ENCODE data around the gene ATR.
"Not testable (repeated sequence)": the region's sequence is repeated elsewhere in the genome, so short reads cannot be mapped to it uniquely, and the experiment has no call there.

The ATR gene

DNA sequence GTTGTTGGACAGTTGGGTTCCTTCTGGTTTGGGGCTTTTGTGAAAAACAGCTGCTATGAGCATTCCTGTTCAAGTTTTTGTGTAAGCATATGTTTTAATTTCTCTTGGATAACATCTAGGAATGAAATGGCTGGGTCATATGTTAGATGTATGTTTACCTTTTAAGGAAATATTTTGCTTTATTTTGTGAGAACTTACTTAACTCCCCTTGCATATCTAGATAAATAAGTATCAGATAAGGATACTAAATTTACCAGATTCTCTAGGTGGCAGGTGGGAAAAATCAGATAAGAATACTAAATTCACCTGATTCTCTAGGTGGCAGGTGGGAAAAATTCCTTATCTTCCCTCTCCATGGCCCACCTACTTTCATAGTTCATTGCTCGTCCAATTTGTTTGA is 16.6 kb upstream of the ATR start:
- no peak for DNase-seq (ENCODE audit: low read depth in 2 of 2)

DNA sequence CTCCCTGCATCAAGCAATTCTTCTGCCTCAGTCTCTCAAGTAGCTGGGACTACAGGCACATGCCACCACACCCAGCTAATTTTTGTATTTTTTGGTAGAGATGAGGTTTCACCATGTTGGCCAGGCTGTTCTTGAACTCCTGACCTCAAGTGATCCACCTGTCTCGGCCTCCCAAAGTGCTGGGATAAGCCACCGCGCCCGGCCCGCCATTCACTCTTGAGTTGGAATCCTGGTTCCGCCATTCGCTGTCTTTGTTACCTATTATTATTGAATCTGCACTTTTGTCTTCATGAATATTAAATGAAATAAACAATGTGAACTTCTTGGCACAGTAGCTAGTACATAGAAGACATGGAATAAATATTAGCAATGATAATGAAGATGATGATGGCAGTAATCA is 13.7 kb upstream of the ATR start:
- DNase-seq (ENCODE audit: low read depth in 2 of 2), result not testable (repeated sequence)

- no peak for DNase-seq (ENCODE audit: low read depth in 2 of 2)
These were observed 10.2 kb upstream of the ATR start for GRCh38 chr3:142588703-142589102.

DNA sequence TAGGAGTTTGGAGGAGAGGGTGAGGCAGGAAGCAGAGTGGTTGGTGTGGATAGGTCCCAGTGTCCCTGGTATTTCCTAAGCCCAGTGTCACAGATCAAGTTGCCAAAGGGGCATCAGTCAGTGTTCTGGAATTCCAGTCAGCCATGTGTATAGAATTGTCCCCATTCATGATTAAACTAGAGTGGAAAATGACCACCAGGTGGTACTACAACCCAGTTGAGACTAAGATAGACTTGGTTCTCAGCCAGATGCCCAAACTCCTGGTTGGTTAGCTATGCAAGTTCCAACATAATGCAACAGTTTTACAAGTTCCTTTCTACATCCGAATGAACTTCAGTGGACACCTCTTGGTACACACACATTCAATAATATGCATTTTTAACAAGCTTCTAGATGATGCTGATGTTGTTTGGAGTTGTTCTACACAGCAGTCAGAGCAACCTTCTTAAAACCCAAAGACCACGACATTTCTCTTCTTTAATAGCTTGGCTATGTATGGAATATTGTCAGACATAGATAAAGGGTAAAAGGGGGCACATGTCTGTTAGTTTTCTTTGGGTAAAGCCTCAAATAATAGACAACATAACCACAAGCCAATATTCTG is 8.4 kb upstream of the ATR start:
- DNase-seq (ENCODE audit: low read depth in 2 of 2), result no peak

- not testable (repeated sequence) for DNase-seq (ENCODE audit: low read depth in 2 of 2)
These were observed 2.5 kb upstream of the ATR start for GRCh38 chr3:142581070-142581469.

DNA sequence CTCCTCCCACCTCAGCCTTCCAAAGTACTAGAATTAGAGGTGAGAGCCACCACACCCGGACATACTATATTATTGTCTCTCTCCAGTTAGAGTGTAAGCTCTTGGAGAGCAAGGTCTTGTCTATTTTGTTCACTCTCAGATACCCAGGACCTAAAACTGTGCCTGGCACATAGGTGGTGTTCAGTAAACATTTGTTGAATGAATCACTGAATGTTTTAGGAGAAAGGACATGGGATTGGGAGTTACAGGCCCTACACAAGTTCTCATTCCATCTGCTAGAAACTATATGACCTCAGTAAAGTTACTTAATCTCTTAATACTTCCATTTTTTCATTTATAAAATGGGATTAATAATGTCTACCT is 1.5 kb upstream of the ATR start:
- no peak for DNase-seq (ENCODE audit: low read depth in 2 of 2)

- no peak for DNase-seq (ENCODE audit: low read depth in 2 of 2)
These were observed 721 bp downstream of the ATR start for GRCh38 chr3:142577696-142578328.

DNA sequence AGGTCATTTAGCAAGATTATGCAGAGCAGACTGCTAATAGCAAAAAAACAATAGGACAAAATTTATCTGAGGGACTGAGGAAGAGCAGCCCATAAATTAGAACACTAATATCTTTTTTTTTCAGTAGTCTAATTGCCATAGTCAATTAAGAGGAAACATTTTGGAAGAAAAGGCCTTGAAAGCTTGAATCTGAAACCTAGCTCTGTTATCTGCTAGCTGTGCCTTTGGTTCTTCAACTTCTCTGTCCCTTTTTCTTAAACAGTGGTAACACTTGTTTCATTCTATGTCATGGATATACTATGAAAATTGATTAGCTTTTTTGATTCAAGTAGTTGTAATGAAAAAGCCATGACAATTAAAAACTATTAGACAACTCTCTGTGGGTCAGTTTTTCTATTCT is 1.7 kb downstream of the ATR start:
- no peak for DNase-seq (ENCODE audit: low read depth in 2 of 2)

DNA sequence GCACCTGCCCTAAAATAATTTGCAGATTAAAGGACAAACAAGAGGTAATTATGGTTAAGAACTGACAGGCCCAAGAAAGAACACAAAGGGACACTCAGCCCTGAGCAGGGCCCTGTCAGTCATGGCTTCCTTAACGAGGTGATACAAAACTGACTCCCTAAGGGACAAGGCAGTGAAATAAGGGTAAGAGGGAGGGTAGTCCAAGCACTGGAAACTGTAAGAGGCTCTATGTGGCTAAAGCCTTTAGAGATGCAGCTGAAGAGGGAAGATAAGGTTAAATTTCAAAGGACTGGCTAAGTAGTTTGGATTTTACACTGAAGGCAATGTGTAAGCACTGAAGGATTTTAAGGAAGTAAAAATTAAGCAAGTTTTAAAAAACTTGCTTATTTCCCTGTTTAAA is 3.9 kb downstream of the ATR start:
- no peak for DNase-seq (ENCODE audit: low read depth in 2 of 2)

- not testable (repeated sequence) for DNase-seq (ENCODE audit: low read depth in 2 of 2)
These were observed 4.3 kb downstream of the ATR start for GRCh38 chr3:142574223-142574622.

- not testable (repeated sequence) for DNase-seq (ENCODE audit: low read depth in 2 of 2)
These were observed 9.1 kb downstream of the ATR start for GRCh38 chr3:142569422-142569821.

DNA sequence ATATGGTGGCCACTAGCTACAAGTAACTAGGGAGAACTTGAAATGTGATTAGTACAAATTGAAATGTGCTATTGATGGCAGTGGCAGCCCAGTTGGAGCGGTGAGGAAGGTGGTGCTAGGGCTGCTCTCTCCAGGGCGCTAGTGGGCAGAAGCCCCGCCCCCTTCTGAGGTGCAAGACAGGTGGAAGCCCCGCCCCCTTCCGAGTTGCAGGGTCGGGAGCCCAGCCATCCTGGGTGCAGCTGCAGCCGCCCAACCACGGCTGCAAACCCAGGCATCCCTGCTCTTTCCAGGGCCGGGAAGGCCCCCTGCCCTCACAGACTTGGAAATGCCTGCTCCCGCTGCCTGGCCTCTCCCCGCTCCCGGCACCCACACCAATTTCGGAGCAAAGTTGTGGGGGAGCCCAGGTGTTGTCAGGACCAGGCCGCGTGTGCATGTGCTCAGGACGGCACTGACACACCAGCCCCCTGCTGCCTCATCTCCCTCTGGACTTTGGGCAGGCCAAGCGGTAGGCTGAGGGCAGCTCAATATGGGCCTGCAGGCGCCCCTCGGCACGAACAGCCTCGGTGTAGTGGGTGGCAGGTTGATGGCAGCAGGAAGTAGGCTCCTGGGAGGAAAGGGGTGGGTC is 10.0 kb downstream of the ATR start:
- no peak for DNase-seq (ENCODE audit: low read depth in 2 of 2)

GRCh38 chr3:142566096-142566495 is 12.4 kb downstream of the ATR start:
- DNase-seq (ENCODE audit: low read depth in 2 of 2), result no peak

GRCh38 chr3:142563496-142563997 is 15.0 kb downstream of the ATR start:
- DNase-seq (ENCODE audit: low read depth in 2 of 2), result no peak

GRCh38 chr3:142560118-142560517 is 18.4 kb downstream of the ATR start:
- DNase-seq (ENCODE audit: low read depth in 2 of 2), result no peak

- no peak for DNase-seq (ENCODE audit: low read depth in 2 of 2)
These were observed 24.8 kb downstream of the ATR start for GRCh38 chr3:142553741-142554140.

GRCh38 chr3:142552579-142552978 is 26.0 kb downstream of the ATR start:
- not testable (repeated sequence) for DNase-seq (ENCODE audit: low read depth in 2 of 2)

- DNase-seq (ENCODE audit: low read depth in 2 of 2), result no peak
These were observed 28.5 kb downstream of the ATR start for GRCh38 chr3:142549986-142550385.

DNA sequence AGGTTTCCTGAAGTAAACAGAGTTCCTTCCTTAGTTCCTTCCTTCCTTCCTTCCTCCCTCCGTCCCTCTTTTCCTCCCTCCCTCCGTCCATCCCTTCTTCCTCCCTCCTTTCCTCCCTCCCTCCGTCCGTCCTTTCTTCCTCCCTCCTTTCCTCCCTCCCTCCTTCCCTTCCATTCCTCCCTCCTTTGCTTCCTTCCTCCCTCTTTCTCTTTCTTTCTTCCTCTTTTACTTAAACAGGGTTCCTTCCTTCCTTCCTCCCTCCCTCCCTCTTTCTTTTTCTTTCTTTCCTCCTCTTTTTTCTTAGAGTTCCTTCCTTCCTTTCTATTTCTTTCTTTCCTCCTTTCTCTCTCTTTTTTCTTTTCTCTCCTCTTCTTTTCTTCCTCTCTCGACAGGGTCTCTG is 35.2 kb downstream of the ATR start:
- no peak for DNase-seq (ENCODE audit: low read depth in 2 of 2)

DNA sequence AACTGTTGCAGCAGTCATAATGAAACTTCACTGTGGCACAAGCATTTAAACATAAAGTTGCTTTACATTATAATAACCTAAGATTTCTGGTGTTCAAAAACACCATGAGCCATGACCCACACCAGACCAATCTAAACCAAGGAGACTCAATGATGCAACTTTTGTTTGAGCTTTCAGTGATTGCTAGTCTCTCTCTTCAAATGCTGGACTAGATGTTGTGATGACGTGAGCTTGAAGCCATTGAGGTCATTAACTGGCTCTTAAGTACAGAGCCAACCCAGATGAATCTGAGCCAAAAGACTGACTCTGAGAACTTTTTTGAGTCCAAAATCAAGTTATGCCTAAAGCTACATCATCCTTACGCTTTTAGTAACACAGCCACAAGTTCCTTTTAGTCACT is 36.5 kb downstream of the ATR start:
- no peak for DNase-seq (ENCODE audit: low read depth in 2 of 2)

DNA sequence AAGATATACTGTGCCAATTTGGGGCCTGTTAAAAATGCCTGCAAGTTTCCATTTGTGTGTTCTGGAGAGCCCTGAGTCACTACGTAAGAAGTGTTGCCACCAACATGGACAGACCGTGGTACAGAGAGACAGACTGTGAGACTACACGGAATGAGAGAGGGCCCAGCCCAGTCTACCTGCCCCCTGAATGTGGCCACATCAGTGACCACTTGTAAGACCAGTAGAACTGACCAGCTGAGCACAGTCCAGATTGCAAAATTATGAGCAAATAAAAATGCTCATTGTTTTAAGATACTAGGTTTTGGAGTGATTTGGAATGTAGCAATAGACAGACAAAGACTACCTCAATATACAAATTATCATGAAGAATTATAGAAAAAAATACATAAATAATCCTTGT is 42.0 kb downstream of the ATR start:
- no peak for DNase-seq (ENCODE audit: low read depth in 2 of 2)

DNA sequence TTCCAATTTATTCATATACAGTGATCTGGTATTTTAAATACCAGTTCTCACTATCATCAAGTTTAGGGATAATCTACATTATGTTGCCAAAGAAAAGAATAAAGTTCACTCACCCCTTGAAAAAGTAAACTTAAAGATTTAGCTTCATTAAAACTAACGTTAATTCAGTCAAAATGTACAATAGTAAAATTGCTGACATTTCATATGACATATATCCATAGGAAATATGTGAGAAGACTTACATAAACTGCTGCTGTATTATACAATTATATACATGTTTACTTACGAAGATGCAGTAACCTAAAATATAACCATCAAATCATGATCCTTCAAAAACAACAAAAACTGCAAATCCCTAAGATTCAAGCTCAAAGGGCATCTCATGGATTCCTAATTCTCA is 44.0 kb downstream of the ATR start:
- no peak for DNase-seq (ENCODE audit: low read depth in 2 of 2)

GRCh38 chr3:142530296-142530695 is 48.2 kb downstream of the ATR start:
- DNase-seq (ENCODE audit: low read depth in 2 of 2), result no peak
